GM23338 (cell line): ENCODE data around the gene MACROD1.

Source experiments
- CREB1 ChIP-seq: fragments of 250-450 bp; sonication (Bioruptor Pico); IDR thresholded peaks from 2 replicates; pipeline ENCODE4 v1.5.0; 2020; ENCODE audit warnings: low read depth, mild to moderate bottlenecking, moderate library complexity
- EZH2 ChIP-seq: fragments of 200-600 bp; sonication (generic); IDR thresholded peaks from one replicate; pipeline ENCODE4 v1.8.0; 2017; ENCODE audit warnings: antibody characterized with exemption, mild to moderate bottlenecking, low read depth; ENCODE audit not compliant: unreplicated experiment
- EZH2phosphoT487 ChIP-seq: fragments of 200-600 bp; sonication (generic); IDR thresholded peaks from one replicate; pipeline ENCODE4 v1.8.1; 2018; ENCODE audit warnings: antibody characterized with exemption; ENCODE audit not compliant: unreplicated experiment
- POLR2AphosphoS5 ChIP-seq: IDR thresholded peaks from 2 replicates; pipeline ENCODE4 v1.6.1; 2016; ENCODE audit warnings: antibody characterized with exemption, low read depth
- STAT1 ChIP-seq: IDR thresholded peaks from one replicate; pipeline ENCODE4 v1.6.1; 2016; ENCODE audit warnings: antibody characterized with exemption; ENCODE audit not compliant: unreplicated experiment
- ZNF331 ChIP-seq: fragments of 250-450 bp; sonication (Bioruptor Pico); IDR thresholded peaks from 2 replicates; pipeline ENCODE4 v1.5.0; 2020; ENCODE audit warnings: low read depth, mild to moderate bottlenecking, moderate library complexity
- TF ChIP-seq, protein P1 (sequence below), 2 experiments: fragments of 200-600 bp in 1 of 2; sonication (generic) in 1 of 2; conservative IDR thresholded peaks; 2 replicates each; pipeline versions ENCODE4 v1.5.1 to v1.6.1; 2016 to 2017; ENCODE audit warnings: antibody characterized with exemption in 2 of 2, low read depth in 2 of 2, mild to moderate bottlenecking in 2 of 2, moderate library complexity in 1 of 2
- TF ChIP-seq, protein P2 (sequence below): IDR thresholded peaks from one replicate; pipeline ENCODE4 v1.6.1; 2018; ENCODE audit warnings: antibody characterized with exemption; ENCODE audit not compliant: unreplicated experiment

DNA sequence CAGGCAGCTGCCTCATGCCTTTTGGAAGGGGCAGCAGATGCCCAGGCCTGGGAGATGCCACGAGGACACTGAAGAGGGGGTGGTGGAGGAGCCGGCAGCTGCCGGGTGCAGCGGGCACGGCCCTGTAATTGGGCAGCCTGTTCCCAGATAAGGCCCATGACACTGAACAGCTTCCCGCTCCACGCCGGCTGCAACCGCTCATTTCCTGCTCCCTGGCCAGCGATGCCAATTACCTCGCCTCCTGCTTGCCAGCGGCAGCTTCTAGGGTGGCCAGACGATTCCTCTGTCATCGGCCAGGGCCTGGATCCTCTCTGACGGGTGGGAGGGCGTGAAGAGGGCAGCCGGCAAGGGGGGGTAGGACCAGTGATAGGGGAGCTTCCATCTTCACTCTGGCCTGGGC is 107.4 kb downstream of the MACROD1 start:
- no peak for TF ChIP-seq STAT1
- TF ChIP-seq, protein P1, sequence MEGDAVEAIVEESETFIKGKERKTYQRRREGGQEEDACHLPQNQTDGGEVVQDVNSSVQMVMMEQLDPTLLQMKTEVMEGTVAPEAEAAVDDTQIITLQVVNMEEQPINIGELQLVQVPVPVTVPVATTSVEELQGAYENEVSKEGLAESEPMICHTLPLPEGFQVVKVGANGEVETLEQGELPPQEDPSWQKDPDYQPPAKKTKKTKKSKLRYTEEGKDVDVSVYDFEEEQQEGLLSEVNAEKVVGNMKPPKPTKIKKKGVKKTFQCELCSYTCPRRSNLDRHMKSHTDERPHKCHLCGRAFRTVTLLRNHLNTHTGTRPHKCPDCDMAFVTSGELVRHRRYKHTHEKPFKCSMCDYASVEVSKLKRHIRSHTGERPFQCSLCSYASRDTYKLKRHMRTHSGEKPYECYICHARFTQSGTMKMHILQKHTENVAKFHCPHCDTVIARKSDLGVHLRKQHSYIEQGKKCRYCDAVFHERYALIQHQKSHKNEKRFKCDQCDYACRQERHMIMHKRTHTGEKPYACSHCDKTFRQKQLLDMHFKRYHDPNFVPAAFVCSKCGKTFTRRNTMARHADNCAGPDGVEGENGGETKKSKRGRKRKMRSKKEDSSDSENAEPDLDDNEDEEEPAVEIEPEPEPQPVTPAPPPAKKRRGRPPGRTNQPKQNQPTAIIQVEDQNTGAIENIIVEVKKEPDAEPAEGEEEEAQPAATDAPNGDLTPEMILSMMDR (conservative IDR thresholded peaks at IDR 0.05; ENCODE audit: low read depth in 2 of 2) = no peak
- no peak for TF ChIP-seq CREB1 (CRISPR knock-in tag)
- TF ChIP-seq EZH2phosphoT487 = no peak
- TF ChIP-seq, protein P2, sequence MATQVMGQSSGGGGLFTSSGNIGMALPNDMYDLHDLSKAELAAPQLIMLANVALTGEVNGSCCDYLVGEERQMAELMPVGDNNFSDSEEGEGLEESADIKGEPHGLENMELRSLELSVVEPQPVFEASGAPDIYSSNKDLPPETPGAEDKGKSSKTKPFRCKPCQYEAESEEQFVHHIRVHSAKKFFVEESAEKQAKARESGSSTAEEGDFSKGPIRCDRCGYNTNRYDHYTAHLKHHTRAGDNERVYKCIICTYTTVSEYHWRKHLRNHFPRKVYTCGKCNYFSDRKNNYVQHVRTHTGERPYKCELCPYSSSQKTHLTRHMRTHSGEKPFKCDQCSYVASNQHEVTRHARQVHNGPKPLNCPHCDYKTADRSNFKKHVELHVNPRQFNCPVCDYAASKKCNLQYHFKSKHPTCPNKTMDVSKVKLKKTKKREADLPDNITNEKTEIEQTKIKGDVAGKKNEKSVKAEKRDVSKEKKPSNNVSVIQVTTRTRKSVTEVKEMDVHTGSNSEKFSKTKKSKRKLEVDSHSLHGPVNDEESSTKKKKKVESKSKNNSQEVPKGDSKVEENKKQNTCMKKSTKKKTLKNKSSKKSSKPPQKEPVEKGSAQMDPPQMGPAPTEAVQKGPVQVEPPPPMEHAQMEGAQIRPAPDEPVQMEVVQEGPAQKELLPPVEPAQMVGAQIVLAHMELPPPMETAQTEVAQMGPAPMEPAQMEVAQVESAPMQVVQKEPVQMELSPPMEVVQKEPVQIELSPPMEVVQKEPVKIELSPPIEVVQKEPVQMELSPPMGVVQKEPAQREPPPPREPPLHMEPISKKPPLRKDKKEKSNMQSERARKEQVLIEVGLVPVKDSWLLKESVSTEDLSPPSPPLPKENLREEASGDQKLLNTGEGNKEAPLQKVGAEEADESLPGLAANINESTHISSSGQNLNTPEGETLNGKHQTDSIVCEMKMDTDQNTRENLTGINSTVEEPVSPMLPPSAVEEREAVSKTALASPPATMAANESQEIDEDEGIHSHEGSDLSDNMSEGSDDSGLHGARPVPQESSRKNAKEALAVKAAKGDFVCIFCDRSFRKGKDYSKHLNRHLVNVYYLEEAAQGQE = no peak
- no peak for TF ChIP-seq EZH2
- TF ChIP-seq POLR2AphosphoS5 = no peak
- TF ChIP-seq ZNF331 (CRISPR knock-in tag) = no peak
